ENCODE data around the gene EZR.

DNA sequence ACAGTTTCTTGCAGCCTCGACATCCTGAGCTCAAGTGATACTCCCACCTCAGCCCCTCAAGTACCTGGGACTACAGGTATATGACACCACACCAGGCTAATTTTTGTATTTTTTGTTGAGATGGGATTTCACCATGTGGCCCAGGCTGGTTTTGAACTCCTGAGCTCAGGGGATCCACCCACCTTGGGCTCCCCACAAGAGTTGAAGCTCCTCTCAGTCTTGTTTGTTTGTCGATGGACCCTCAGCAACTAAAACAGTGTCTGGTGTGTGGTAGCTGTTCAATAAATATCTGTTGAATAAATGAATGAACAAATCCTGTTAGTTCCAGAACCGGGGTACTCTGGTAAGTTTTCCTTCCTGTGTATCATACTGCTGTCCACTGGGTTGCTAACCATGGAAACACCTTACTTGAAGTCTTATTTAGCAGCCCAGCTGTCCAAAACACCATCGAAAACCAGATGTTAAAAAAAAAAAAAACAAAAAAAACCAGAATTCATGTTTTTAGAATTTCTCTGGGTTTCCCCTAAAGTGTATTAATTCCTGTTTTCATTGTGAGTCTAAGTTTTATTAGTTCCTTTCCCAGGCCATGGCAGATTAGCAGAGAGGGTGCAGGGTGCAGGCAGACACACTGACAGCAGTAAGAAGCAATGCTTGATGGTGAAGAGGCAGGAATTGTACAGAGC is 7.8 kb upstream of the EZR start:
- TF ChIP-seq, protein P1, sequence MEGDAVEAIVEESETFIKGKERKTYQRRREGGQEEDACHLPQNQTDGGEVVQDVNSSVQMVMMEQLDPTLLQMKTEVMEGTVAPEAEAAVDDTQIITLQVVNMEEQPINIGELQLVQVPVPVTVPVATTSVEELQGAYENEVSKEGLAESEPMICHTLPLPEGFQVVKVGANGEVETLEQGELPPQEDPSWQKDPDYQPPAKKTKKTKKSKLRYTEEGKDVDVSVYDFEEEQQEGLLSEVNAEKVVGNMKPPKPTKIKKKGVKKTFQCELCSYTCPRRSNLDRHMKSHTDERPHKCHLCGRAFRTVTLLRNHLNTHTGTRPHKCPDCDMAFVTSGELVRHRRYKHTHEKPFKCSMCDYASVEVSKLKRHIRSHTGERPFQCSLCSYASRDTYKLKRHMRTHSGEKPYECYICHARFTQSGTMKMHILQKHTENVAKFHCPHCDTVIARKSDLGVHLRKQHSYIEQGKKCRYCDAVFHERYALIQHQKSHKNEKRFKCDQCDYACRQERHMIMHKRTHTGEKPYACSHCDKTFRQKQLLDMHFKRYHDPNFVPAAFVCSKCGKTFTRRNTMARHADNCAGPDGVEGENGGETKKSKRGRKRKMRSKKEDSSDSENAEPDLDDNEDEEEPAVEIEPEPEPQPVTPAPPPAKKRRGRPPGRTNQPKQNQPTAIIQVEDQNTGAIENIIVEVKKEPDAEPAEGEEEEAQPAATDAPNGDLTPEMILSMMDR (IDR thresholded peaks at IDR 0.05; ENCODE audit: low read length), result no peak
- no peak for TF ChIP-seq EZH2 (optimal IDR thresholded peaks at IDR 0.05; ENCODE audit: low read depth, low read length)
